GM19324 (cell line): ENCODE results near the gene IL11.
"Not testable (repeated sequence)": the region's sequence is repeated elsewhere in the genome, so short reads cannot be mapped to it uniquely, and the experiment has no call there.

Experiments
- ATAC-seq: cut with Tn5 transposase; IDR thresholded peaks from one replicate; pipeline ENCODE4 v1.9.1; 2021; ENCODE audit warnings: mild to moderate bottlenecking, moderate library complexity; ENCODE audit not compliant: unreplicated experiment, low FRiP score

The IL11 gene

GRCh38 chr19:55339105-55339888, 31.0 kb downstream of the IL11 start, which contains the start of gene KMT5C:
Gene KMT5C (plus strand): TSS chr19:55339876. CDS start chr19:55341937, 2,061 bp downstream.
- peak; percentile 90 for ATAC-seq

GRCh38 chr19:55336101-55336500, 34.2 kb downstream of the IL11 start:
- no peak for ATAC-seq

DNA sequence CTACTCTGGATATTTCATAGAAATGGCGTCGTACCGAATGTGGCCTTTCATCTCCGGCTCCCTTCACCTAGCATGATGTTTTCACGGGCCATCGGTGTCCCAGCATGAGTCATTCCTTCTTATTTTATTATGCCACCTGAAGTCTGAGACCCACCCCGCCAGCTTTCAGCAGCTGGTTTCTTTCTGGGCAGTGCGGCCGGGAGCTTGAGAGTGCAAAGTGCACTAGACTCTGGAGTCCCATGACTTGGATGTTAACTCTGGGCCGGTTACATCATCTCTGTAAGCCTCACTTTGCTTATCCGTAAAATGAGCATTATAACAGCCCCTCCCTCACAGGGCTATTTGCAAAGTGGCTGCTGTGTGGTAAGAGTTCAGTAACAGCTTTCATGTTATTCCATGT, 36.4 kb downstream of the IL11 start:
- no peak for ATAC-seq

DNA sequence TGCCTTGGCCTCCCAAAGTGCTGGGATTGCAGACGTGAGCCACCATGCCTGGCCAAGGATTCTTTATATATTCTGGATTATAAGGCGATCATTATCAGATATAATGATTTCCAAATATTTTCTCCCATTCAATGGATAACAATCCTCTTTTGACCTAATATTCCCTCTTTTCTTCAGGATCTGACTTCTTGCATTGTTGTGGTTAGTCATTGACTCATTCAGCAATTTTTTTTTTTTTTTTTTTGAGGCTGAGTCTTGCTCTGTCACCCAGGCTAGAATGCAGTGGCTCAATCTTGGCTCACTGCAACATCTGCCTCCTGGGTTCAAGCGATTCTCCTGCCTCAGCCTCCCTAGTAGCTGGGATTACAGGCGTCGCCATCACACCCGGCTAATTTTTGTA, 40.5 kb downstream of the IL11 start:
- ATAC-seq = not testable (repeated sequence)

DNA sequence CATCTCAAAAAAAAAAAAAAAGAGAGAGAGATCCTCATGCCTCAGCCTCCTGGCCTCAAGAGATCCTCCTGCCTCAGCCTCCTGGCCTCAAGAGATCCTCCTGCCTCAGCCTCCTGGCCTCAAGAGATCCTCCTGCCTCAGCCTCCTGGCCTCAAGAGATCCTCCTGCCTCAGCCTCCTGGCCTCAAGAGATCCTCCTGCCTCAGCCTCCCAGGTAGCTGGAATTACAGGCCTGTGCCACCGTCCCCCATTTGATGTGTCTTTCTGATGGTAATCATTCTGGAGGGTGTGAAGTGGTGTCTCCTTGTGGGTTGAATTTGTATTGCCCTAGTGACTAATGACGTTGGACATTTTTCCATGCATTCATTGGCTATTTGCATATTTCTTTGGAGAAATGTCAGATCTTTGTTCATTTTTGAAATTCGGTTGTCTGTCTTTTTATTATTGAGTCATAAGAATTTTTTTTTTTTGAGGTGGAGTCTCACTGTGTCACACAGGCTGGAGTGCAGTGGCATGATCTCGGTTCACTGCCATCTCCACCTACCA, 41.4 kb downstream of the IL11 start:
- not testable (repeated sequence) for ATAC-seq

GRCh38 chr19:55325172-55325571, 45.1 kb downstream of the IL11 start, which contains the start of gene TMEM150B:
Gene TMEM150B (minus strand): TSS chr19:55325341. CDS start chr19:55321036, 4,305 bp downstream.
- ATAC-seq = no peak

DNA sequence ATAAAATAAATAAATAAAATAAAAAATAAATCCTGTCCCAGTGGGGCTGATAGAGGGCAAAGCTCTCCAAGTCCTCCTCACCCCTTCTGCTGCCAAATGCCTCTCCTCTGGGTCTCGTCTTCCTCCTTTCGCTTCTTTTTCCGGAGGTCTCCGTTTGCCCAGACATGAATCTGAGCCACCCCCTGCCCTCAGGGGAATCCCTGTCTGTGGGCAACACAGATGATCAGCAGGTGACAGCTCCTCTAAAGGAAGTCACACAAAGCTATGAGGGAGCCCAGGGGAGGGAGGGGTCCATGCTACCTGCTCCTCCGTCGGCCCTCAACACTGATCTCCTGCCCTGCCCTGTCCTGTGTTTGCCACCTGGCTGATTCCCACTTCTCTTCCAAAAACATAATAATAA, 45.6 kb downstream of the IL11 start:
- no peak for ATAC-seq

DNA sequence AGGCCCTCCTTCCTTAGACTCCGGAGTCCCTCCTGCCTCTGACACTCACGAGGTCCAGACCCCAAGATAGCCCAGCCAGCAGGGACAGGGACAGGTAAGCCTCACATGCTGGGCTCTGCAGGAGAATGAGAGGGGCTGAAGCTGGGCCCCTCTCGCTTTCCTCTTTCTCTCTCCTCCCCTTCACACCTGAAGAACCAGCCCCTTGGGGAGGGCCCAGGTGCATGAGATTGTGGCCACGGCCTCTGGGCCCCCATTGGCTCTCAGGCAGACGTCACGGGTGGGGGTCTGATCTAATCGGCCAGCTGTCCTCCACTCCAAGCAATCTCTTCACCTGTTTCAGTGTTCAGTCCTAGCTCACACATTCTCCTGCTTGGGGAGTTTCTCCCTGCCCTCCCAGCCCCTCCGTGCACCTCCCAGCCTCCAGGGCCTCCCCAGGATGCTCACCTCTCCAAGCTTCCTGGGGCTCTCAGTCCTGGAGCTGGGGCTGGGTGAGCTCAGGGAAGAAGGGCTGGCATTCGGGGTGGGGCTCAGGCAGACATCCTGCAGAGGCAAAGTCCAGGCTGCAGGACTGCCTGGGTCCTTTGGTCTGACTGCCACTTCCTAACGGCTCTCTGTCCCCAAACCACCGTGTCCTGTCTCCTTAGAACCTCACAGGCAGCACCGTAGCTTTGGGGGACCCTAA, 47.9 kb downstream of the IL11 start:
- no peak for ATAC-seq

- ATAC-seq = no peak
Measured at GRCh38 chr19:55321466-55322137, 48.7 kb downstream of the IL11 start.

- no peak for ATAC-seq
Measured at GRCh38 chr19:55320844-55321419, 49.3 kb downstream of the IL11 start.

DNA sequence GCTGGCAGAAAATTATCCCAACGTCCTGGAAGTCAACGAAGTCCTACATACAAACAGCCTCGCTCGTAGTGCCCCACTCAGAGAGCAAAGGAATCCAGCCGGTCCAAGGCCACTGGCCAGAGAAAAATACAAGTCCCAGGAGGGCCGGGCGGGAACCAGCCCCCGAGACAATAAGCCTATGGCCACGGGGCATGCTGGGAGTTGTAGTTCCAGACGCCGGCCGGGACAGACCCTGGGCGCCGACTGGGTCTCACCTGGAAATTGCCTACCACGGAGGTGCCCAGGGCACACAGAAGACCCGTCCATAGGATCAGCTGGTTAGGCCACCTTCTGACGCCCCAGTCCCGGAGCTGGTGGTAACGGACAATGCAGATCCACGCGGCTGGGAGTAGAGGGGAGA, 50.5 kb downstream of the IL11 start:
- no peak for ATAC-seq

DNA sequence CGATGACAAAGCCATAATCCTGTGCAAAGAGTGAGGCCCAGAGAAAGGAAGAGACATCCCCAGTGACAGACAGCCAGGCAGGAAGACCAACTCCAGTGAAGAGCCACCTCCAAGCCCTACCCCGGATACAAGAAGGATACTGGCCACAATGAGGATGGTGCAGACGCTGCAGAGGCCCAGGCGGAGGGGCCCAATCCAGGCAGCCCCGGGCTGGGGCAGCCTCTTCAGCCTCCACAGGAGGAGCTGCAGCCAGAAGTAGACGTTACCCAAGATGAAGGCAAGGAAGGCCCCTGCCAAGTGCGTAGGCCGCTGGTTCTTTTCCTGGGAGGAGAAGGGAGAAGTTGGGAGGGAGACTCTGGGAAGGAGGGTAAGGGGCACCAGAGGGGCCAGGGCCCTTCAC, 53.6 kb downstream of the IL11 start:
- no peak for ATAC-seq

- no peak for ATAC-seq
Measured at GRCh38 chr19:55315956-55316525, 54.2 kb downstream of the IL11 start.

GRCh38 chr19:55314396-55314795, 55.9 kb downstream of the IL11 start:
- ATAC-seq = no peak
